OCI-LY1 (cell line): ENCODE measurements around the gene EPB41L2.

Source experiments
- EZH2 ChIP-seq: fragments of 200-600 bp; sonication (generic), shearing (Covaris generic); IDR thresholded peaks from 2 replicates; pipeline ENCODE4 v1.8.0; 2017; ENCODE audit warnings: borderline replicate concordance, mixed run types, mild to moderate bottlenecking, antibody characterized with exemption, low read length, moderate library complexity, mixed read lengths
- TF ChIP-seq, protein P1 (sequence below): fragments of 200-600 bp; sonication (generic), shearing (Covaris generic); IDR thresholded peaks from 2 replicates; pipeline ENCODE4 v1.5.1; 2017; ENCODE audit warnings: mild to moderate bottlenecking, antibody characterized with exemption, low read length, moderate library complexity, mixed read lengths

DNA sequence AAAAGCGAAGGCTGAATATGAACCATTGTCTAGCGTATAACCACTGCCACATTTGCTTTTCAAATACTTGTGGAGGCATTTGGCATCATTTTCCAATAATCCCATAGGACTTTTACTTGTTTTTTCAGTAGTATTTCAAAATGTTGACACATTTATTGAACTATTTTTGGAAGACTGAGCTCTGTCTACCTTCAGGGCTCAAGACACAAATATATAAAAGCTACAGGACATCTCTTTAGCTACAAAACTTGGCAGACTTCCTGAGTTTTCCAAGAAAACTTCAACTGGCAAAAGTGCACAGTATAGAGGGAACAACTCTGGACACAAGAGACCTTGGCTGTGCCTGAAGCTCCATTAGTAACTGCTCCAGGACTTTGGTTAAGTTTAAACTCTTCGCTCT, 13.4 kb downstream of the EPB41L2 start:
- TF ChIP-seq, protein P1, sequence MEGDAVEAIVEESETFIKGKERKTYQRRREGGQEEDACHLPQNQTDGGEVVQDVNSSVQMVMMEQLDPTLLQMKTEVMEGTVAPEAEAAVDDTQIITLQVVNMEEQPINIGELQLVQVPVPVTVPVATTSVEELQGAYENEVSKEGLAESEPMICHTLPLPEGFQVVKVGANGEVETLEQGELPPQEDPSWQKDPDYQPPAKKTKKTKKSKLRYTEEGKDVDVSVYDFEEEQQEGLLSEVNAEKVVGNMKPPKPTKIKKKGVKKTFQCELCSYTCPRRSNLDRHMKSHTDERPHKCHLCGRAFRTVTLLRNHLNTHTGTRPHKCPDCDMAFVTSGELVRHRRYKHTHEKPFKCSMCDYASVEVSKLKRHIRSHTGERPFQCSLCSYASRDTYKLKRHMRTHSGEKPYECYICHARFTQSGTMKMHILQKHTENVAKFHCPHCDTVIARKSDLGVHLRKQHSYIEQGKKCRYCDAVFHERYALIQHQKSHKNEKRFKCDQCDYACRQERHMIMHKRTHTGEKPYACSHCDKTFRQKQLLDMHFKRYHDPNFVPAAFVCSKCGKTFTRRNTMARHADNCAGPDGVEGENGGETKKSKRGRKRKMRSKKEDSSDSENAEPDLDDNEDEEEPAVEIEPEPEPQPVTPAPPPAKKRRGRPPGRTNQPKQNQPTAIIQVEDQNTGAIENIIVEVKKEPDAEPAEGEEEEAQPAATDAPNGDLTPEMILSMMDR: no peak
- no peak for TF ChIP-seq EZH2
